MM.1S (cell line): ENCODE measurements around the gene POLRMT.

ENCODE experiments used
- EZH2phosphoT487 ChIP-seq: fragments of 300-600 bp; sonication (generic); IDR thresholded peaks from 2 replicates; pipeline ENCODE4 v1.6.1; 2018; ENCODE audit warnings: antibody characterized with exemption, low read length
- TF ChIP-seq, protein P1 (sequence below): fragments of 300-600 bp; sonication (generic); IDR thresholded peaks from 2 replicates; pipeline ENCODE4 v1.5.1; 2016; ENCODE audit warnings: antibody characterized with exemption, low read length, mixed read lengths

- TF ChIP-seq, protein P1, sequence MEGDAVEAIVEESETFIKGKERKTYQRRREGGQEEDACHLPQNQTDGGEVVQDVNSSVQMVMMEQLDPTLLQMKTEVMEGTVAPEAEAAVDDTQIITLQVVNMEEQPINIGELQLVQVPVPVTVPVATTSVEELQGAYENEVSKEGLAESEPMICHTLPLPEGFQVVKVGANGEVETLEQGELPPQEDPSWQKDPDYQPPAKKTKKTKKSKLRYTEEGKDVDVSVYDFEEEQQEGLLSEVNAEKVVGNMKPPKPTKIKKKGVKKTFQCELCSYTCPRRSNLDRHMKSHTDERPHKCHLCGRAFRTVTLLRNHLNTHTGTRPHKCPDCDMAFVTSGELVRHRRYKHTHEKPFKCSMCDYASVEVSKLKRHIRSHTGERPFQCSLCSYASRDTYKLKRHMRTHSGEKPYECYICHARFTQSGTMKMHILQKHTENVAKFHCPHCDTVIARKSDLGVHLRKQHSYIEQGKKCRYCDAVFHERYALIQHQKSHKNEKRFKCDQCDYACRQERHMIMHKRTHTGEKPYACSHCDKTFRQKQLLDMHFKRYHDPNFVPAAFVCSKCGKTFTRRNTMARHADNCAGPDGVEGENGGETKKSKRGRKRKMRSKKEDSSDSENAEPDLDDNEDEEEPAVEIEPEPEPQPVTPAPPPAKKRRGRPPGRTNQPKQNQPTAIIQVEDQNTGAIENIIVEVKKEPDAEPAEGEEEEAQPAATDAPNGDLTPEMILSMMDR: no peak
- no peak for TF ChIP-seq EZH2phosphoT487
Measured at GRCh38 chr19:648305-648704, 15.0 kb upstream of the POLRMT start.
